Sciatic nerve (tissue), 2 donors: ENCODE data around the gene HMGN2. TPM values are rescaled to one million over a fixed set of nuclear protein-coding genes. Genes with fewer than 3 reads are reported as not detected.

ENCODE experiments used
- ATAC-seq: fragments of 200-7000 bp; cut with Tn5 transposase; one replicate; pipeline ENCODE4 v1.9.1; 2020; ENCODE audit warnings: mild to moderate bottlenecking, moderate library complexity
- DNase-seq: peaks from one replicate; pipeline ENCODE4 v3.0.0-alpha.2; 2020; ENCODE audit warnings: low spot score
- intact Hi-C: fragments of 100-400 bp; cut with DNase I; formaldehyde crosslinking; loops from one replicate; pipeline ENCODE4 v1.14.2; 2022
- total RNA-seq: library from RNA; stranded (reverse); fragmentation: NEBNext Ultra II Directional; extraction: Animal tissue kit (Norgen Biotek cat#: 25700); gene quantifications from one replicate; pipeline ENCODE4 v1.2.1, GENCODE V29; 2021
- donor health status: DM: no; HTN: no; CAD: no.
- donor health status: DM: no; HTN: no; CAD: no.

HMGN2 gene
- total RNA-seq, 1 donor from 2014 or later = 199 TPM

GRCh38 chr1:26521669-26522030 lies 49.4 kb downstream of the HMGN2 start:
- intact Hi-C loops = no loop called here
- DNase-seq (no peak), ATAC-seq (no peak)

DNA sequence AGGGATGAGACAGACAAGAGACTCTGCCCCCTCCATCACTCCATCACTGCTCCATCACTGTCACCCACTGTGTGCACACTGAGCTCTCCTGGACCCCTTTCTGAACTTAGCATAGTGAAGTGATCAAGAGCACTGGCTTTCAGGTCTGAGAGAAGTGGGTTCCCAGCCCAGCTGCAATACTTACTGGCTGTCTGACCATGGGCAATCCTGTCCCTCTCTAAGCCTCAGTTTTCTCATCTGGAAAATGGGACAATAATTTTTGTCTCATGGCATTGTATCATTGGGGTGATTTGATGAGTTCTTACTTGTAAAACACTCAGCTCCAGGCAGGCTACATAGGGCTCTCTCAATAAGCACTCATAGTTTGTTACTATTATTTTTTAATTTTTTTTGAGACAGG lies 49.8 kb downstream of the HMGN2 start:
- intact Hi-C loops = no loop called here
- DNase-seq = no peak
- no peak for ATAC-seq

GRCh38 chr1:26524181-26524580 lies 51.9 kb downstream of the HMGN2 start:
- DNase-seq = no peak
- ATAC-seq = no peak
- intact Hi-C loops = no loop called here

Other genes with a start within 250 kb of the HMGN2 start
- 17.6 TPM for gene CEP85, start 238.2 kb upstream of the HMGN2 start, total RNA-seq
- gene SH3BGRL3, start 192.4 kb upstream of the HMGN2 start, total RNA-seq = 106 TPM
- gene UBXN11, start 165.8 kb upstream of the HMGN2 start, total RNA-seq = 23.1 TPM
- 13.2 TPM for gene CD52, start 154.5 kb upstream of the HMGN2 start, total RNA-seq
- gene CRYBG2, start 118.3 kb upstream of the HMGN2 start, total RNA-seq = not detected
- gene ZNF683, start 99.7 kb upstream of the HMGN2 start, total RNA-seq = 0.31 TPM
- gene LIN28A, start 61.6 kb upstream of the HMGN2 start, total RNA-seq = not detected
- gene DHDDS, start 40.1 kb upstream of the HMGN2 start, total RNA-seq = 42.2 TPM
- gene RPS6KA1, start 57.3 kb downstream of the HMGN2 start, total RNA-seq = 26.8 TPM
- gene ARID1A, start 223.6 kb downstream of the HMGN2 start, total RNA-seq = 83.8 TPM